SH-SY5Y (cell line): ENCODE results near the gene C2.

ENCODE experiments used
- GATA2 ChIP-seq: IDR thresholded peaks from 2 replicates; pipeline ENCODE4 v1.6.1; 2011; ENCODE audit warnings: mild to moderate bottlenecking, low read depth, low read length
- GATA3 ChIP-seq: IDR thresholded peaks from 2 replicates; pipeline ENCODE4 v1.6.1; 2011; ENCODE audit warnings: low read depth, mild to moderate bottlenecking, low read length, moderate library complexity

GRCh38 chr6:31956796-31957195 lies 29.3 kb downstream of the C2 start:
- TF ChIP-seq GATA2 (no peak), GATA3 (no peak)
